GM18526 (cell line): ENCODE data around the gene LOC101059915.
"Not testable (repeated sequence)": the region's sequence is repeated elsewhere in the genome, so short reads cannot be mapped to it uniquely, and the experiment has no call there.

Source experiments
- POLR2A ChIP-seq: IDR thresholded peaks from 3 replicates; pipeline ENCODE4 v1.6.1; 2011; ENCODE audit not compliant: insufficient read length; ENCODE audit errors: extremely low read depth

LOC101059915 gene

GRCh38 chrX:71664889-71665491 is 2.4 kb upstream of the LOC101059915 start:
- TF ChIP-seq POLR2A: no peak

- TF ChIP-seq POLR2A: no peak
Observed at GRCh38 chrX:71665747-71666146, 1.6 kb upstream of the LOC101059915 start.

GRCh38 chrX:71666240-71667223 is 814 bp upstream of the LOC101059915 start:
- no peak for TF ChIP-seq POLR2A

- TF ChIP-seq POLR2A: no peak
Observed at GRCh38 chrX:71668248-71668595, 876 bp downstream of the LOC101059915 start.

GRCh38 chrX:71669492-71669891 is 2.1 kb downstream of the LOC101059915 start:
- TF ChIP-seq POLR2A: no peak

- no peak for TF ChIP-seq POLR2A
Observed at GRCh38 chrX:71671043-71671780, 3.9 kb downstream of the LOC101059915 start.

- TF ChIP-seq POLR2A: no peak
Observed at GRCh38 chrX:71671938-71672337, 4.6 kb downstream of the LOC101059915 start.

- no peak for TF ChIP-seq POLR2A
Observed at GRCh38 chrX:71679575-71680207, 12.3 kb downstream of the LOC101059915 start.

GRCh38 chrX:71718185-71718584 is 50.8 kb downstream of the LOC101059915 start, which contains the start of gene CXorf49:
TSS of gene CXorf49 (minus strand) at chrX:71718285. CDS start at chrX:71718151, 134 bp downstream.
- TF ChIP-seq POLR2A: not testable (repeated sequence)
